Islet precursor cell (in vitro differentiated cells): ENCODE results near the gene THOC2.
"Not testable (repeated sequence)": the region's sequence is repeated elsewhere in the genome, so short reads cannot be mapped to it uniquely, and the experiment has no call there.

Experiments
- DNase-seq: peaks from one replicate; pipeline ENCODE4 v3.0.0-alpha.2; 2018

THOC2 gene

DNA sequence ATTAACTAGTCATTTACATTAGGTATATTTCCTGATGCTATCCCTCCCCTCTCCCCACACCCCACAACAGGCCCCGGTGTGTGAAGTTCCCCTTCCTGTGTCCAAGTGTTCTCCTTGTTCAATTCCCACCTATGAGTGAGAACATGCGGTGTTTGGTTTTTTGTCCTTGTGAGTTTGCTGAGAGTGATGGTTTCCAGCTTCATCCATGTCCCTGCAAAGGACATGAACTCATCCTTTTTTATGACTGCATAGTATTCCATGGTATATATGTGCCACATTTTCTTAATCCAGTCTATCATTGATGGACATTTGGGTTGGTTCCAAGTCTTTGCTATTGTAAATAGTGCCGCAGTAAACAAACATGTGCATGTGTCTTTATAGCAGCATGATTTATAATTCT lies 69.1 kb downstream of the THOC2 start:
- DNase-seq, result not testable (repeated sequence)

DNA sequence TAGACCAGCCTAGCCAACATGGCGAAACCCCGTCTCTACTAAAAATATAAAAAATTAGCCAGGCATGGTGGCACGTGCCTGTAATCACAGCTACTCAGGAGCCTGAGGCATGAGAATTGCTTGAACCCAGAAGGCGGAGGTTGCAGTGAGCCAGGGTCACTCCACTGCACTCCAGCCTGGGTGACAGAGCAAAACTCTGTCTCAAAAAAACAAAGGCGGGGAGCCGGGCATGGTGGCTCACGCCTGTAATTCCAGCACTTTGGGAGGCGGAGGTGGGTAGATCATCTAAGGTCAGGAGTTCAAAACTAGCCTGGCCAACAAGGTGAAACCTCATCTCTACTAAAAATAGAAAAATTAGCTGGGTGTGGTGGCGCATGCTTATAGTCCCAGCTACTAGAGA lies 76.3 kb downstream of the THOC2 start:
- DNase-seq, result not testable (repeated sequence)

DNA sequence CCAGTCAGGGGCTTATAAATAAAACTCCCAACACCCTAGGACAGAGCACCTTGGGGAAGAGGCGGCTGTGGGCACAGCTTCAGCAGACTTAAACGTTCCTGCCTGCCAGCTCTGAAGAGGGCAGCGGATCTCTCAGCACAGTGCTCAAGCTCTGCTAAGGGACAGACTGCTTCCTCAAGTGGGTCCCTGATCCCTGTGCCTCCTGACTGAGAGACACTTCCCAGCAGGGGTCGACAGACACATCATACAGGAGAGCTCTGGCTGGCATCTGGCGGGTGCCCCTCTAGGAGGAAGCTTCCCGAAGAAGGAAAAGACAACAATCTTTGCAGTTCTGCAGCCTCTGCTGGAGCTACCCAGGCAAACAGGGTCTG lies 84.1 kb downstream of the THOC2 start:
- peak; percentile 63 for DNase-seq

DNA sequence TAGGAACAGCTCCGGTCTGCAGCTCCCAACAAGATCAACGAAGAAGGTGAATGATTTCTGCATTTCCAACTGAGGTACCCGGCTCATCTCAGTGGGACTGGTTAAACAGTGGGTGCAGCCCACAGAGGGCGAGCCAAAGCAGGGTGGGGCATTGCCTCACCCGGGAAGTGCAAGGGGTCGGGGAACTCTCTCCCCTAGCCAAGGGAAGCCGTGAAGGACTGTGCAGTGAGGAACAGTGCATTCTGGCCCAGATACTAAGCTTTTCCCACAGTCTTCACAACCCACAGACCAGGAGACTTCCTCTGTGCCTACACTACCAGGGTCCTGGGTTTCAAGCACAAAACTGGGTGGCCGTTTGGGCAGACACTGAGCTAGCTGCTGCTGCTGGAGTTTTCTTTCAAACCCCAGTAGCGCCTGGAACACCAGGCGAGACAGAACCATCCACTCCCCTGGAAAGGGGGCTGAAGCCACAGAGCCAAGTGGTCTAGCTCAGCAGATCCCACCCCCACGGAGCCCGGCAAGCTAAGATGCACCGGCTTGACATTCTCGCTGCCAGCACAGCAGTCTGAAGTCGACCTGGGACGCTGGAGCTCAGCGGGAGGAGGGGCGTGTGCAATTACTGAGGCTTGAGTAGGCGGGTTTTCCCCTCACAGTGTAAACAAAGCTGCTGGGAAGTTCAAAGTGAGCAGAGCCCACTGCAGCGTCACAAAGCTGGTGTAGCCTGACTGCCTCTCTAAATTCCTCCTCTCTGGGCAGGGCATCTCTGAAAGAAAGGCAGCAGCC lies 84.6 kb downstream of the THOC2 start:
- DNase-seq, result peak; percentile 90

DNA sequence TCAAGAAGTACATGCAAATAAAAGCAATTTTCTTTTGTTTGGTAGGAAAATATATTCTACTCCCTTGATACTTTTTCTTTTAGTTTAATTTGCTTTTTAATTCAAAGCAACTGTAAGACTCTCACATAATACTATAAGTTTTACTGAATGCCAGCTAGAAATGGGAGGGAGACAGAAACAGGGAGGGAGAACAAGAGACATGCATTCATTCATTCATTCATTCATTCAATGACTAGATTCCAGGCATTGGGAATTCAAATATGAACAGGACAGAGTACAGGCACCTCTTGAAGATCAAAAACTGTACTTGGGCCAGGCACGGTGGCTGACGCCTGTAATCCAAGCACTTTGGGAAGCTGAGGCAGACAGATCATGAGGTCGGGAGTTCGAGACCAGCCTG lies 85.6 kb downstream of the THOC2 start:
- no peak for DNase-seq

DNA sequence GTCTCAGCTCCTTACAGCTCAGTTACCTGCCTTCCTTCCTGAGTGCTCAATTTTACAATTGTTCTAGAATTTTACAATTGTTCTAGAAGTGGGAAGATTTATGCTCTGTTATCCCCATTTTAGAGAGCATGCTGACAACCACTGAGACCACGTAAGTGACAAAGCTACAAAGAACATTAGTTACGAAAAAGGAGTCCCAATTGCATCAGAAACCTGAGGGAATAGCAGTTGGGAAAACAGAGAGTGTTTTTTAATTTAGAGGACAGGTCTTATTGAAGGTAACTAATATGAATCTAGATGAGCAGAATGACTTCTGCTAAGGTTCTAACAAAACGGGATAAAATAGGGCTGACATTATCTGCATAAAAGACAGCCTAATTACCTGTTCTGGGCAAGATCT lies 103.3 kb downstream of the THOC2 start:
- DNase-seq, result no peak

DNA sequence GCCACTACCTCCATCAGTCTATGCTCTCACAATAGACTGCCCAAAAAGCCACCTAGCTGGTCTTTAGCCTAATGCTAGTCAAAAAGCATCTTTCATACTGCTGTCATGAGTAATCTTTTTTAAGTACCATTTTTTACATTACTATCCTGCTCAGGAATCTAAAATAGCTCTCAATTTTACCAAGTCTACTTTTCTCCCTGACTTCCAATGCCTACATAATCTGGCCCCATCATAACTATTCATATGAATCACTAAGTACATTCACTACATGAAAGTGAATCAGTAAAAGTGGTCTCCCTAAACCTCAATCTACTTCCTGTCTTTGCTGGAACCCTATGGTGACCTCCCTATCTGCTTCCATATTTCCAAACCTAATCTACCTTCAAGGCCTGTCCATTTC lies 105.9 kb downstream of the THOC2 start:
- DNase-seq, result no peak

DNA sequence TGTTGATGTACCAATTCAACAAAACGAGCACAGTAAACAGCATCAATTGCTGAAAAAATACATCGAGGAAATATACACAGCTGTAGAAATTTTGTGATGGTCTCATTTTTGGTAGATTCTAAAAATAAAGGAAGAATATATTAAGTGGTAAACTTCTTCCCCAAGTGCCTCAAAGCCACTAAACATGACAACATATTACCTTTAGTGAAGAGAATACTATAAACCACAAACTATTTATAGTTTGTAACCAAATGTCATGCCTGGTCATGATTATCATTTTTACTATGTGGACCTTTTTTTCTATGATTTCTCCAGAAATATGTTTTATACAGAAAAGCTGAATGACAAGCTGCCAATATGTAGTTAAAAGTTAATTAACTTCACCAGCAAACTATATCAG lies 106.9 kb downstream of the THOC2 start:
- DNase-seq, result no peak

DNA sequence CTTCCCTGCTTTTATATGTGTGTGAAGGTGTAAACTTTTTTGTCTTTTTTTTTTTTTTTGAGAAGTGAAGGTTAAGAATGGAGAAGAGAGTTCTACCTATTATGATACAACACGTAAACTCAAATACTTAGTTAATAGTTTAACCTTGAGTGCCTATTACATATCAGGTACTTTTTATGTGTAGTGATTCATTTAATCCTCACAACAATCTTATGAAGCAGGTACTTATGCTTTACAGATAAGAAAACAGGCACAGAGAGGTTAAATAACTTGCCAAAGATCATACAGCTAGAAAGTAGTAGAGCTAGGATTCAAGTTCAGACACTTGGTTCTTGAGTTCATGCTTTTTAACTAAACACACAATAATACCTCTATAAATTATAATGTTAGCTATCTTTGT lies 107.4 kb downstream of the THOC2 start:
- DNase-seq, result no peak

DNA sequence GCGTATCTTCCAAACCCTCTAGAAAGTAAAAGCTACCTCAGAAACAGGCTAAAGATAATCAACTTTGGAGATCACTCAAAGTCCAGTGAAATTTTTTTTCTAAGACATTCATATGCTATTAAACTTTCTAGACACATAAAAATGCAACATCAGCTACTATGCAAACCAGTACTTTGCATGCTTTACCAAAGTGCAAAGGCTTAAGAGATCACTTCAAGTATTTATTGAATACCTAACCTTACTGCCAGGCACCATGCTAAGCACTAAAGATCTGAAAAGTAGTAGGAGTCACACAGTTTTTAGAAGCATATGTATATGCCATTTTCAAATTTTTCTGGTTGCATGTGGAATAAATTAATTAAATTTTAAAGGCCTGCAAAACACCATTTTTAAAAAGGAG lies 115.8 kb downstream of the THOC2 start:
- DNase-seq, result no peak

DNA sequence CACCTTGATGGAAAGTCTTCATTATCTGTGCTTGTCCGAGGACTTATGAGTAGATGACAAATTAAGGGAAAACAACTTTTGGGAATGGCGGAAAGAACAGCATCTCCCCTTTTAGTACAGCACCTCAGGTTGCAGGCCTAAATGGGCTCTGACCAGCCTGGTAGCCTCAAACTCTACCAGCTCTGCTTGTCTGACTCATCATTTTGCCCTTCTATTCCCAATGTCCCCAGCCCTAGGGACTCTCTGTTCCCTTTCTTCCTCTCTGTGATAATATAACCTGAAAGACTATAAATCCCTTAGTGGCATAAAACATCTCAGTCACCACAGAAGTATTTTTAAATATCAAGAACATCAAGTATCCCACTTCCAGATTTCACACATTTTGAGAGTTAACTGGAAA lies 121.9 kb downstream of the THOC2 start:
- no peak for DNase-seq

DNA sequence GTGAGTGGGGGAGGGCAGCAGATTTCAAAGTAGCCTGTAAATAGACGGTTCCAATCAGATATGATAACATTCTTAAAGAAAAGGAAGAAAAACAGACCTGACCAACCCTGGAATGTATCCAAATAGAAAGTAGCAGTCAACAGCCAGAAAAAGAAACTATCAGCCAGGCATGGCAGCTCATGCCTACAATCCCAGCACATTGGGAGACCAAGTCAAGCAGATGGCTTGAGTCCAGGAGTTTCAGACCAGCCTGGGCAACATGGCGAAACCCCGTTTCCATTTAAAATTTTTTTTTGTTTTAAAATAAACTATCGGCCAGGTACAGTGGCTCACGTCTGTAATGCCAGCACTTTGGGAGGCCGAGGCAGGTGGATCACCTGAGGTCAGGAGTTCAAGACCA lies 125.0 kb downstream of the THOC2 start:
- DNase-seq, result no peak

DNA sequence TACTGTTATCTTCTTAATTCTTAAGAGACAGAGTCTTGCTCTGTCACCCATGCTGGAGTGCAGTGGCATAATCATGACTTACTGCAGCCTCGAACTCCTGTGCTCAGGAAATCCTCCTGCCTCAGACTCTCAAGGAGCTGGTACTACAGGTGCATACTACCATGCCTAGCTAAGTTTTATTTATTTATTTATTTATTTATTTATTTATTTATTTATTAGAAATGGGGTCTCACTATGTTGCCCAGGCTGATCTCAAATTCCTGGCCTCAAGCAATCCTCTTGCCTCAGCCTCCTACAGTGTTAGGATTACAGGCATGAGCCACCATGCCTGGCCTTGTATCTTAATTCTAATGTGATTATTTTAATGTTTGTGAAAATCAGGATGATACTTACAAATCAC lies 125.6 kb downstream of the THOC2 start:
- DNase-seq, result no peak

DNA sequence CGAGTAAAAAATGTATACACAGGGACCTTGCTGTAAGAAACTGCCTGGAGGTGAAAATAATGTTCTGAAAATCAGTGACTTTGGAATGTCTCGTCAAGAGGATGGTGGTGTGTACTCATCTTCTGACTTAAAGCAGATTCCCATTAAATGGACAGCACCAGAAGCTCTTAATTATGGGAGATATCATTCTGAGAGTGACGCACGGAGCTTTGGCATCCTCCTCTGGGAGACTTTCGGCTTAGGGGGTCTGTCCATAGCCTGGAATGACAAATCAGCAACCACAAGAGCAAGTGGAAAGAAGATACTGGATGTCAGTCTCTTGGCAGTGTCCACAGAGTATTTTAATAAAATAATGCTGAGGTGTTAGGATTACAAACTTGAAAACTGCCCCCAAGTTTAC lies 129.4 kb downstream of the THOC2 start:
- no peak for DNase-seq

DNA sequence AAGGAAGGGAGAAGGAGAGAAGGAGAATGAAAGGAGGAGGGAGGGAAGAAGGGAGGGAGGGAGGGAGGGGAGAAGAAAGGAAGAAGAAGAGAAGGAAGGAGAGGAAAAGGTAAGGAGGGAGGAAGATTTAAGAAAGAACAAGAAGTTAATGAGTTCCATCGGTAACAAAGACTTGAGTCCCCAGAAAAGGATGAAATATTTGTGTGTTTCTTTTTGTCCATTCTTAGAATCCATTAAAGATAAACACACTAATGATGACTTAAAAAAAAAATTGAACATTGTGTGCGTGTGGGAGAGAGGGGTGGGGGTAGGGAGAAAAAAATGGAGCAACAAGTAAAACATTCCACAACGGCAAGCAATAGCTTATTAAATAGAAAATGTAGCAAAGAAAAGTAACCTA lies 131.4 kb downstream of the THOC2 start:
- DNase-seq, result no peak

DNA sequence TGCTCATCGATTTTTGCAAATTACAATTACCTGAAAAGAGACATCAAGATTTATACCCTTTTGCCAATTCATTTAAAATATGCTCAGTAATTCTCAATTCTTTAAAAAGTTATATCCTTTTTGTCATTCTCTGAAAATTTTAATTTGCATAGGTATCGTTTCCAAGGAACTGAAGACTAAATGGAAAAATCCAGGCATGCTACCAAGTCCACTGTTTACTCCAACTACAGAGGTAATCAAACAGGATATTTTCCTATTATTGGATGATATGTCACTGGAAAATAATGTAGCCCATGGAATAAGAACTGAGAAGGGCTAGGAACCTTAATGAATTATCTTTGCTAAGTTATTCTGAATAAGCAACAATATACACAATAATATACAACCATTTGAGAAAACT lies 132.7 kb downstream of the THOC2 start:
- no peak for DNase-seq

DNA sequence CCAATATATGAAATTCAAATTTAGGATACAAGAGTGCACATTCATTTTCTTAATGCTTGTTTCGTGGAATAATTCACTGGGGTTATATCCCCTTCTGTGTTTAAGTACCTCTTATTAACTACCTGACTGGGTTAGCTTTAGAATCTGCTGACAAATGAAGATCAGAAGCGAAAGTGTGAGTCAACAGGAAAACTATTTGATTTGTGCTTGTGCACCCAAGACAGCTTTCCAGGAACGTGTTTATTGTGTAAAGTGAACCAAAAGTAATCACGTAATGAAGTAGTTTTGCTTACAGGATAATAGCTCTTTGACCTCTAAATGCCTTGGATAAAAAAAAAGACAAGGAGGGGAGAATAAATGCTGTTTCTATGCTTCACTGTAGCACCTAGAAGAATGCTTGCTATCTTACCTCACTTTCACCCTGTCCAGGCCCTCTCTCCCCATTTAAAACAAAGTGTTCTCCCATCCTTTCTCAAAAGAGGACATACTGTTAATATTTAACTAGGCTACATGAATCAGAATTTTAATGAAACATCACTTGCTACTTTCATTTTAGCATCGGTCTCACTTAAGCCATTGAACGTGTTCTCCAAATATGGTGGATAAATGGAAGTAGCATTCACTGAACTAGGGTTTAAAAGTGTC lies 141.9 kb downstream of the THOC2 start:
- DNase-seq, result no peak

DNA sequence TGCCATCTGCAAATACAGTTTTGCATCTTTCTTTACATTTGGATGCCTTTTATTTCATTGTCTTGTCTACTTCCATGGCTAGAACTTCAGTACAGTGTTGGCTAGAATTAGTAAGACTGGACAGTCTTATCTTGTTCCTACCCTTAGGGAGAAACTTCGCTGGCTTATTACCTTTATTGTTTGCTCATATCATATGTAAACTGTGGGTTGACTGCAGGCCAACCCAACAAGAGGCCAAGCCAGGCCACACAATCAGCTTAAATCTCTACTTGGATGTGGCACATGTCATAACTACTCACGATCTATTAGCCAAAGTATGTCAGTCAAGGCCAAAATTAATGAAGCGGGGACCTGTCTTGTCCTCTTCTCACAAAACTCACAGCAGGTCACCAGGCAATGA lies 144.1 kb downstream of the THOC2 start:
- DNase-seq, result no peak

DNA sequence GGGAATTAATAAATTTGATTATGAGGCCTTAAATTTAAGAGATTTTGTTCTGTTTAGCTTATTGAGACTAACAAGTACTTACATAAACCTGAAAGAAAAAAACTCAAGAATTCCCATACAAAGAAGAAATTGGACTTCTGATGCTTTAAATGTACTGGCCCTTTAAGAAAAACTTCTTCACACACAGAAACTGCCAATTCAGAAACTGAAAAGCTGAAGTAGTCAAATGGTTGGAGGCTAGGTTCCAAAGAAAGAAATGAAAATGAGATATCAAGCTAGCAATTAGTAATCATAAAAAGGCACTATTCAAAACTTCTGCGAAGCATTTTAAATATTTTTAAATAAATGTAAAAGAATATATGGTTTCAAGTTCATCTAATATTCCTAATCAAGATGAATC lies 151.3 kb downstream of the THOC2 start:
- DNase-seq, result no peak

DNA sequence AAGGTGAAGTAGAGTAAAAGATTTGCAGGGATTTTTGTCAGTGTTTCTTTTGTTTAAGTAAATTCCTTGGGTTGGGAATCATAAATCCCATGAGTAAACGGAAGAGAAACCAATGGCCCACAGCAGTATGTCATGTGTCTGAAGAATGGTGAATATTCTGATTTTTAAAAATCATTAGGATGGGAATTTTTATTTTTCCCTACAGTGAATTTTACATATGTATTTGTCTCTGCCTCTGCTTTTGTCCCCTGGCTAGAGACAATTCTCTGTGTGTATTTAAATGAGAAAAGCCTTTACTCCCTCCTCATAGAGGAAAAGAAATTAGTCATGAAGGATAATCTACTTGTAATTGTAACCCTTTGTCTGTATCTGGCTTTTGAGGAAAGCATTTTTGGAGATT lies 152.1 kb downstream of the THOC2 start:
- no peak for DNase-seq

DNA sequence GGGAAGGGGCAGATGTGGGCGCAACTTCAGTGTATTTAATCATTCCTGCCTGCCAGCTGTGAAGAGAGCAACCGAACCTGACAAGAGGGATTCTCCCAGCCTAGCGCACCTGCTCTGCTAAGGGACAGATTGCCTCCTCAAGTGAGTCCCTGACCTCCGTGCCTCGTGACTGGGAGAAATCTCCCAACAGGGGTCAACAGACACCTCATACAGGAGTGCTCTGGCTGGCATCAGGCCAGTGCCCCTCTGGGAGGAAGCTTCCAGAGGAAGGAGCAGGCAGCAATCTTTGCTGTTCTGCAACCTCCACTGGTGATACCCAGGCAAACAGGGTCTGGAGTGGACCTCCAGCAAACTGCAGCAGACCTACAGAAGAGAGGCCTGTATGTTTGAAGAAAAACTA lies 158.8 kb downstream of the THOC2 start:
- DNase-seq, result not testable (repeated sequence)

DNA sequence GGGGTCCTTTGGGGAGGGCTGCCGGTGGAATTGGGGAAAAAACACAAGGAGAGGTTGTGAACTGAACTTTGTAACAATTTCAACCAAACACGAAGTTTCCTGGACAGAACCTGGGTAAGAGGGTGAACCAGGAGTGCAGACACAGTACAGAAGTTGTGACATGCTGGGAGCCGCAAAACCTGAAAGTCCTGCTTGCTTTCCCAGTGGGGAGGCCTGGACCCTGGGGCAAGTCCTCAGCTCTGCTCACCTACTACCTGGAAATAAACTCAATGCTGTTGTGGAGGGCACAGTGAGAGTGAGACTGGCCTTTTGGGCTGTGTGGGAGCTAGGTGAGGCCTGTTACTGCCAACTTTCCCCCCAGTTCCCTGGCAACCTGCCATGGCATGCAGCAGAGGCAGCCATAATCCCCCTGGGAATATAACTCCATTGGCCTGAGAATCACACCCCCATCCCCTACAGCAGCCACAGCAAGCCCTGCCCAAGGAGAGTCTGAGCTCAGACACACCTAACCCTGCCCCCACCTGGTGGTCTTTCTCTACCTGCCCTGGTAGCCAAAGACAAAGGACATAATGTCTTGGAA lies 162.8 kb downstream of the THOC2 start:
- peak; percentile 64 for DNase-seq

DNA sequence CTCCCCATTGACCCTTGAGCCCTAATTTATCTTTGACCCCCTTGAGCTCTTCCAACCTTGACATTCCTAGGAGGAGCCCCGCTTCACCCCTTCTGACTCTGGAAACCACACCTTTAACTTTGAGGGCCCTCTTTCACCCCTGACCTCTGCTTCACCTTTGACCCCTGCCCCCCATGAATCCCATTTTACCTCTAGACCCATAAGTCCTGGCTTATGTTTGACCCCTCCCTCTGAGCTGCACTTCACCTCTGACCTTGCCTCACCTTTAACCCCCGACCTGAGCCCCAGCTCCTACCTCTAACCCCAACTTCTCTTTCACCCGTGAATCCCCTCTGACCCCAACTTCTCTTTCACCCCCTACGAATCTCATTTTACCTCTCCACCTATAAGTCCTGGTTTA lies 169.7 kb downstream of the THOC2 start:
- DNase-seq, result no peak

DNA sequence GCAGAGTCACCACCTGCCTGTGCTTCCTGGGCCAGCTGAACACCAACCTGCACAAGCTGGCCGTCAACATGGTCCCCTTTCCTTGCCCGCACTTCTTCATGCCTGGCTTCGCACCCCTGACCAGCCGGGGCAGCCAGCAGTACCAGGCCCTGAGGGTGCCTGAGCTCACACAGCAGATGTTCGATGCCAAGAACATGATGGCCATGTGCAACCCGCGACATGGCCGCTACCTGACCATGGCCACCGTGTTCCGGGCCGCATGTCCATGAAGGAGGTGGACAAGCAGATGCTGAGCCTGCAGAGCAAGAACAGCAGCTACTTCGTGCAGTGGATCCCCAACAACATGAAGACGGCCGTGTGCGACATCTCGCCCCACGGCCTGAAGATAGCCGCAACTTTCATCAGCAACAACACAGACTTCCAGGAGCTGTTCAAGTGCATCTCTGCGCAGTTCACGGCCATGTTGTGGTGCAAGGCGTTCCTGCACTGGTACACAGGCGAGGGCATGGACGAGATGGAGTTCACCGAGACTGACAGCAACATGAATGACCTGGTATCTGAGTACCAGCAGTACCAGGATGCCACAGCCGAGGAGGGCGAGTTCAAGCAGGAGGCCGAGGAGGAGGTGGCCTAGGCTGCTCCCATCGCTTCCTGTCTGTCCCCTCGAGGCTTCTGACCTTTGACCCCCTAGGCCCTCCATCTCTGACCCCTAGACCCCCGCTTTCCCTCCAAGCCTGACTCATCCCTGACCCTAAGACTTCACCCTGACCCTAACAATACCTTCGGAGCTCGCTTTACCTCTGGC lies 170.3 kb downstream of the THOC2 start:
- no peak for DNase-seq
